GM12872 (cell line): ENCODE data around the gene HIGD2A.
A peak's percentile ranks its signal among the peaks of the same experiment; 100 is the strongest.

Experiments used
- TF ChIP-seq, protein P1 (sequence below): IDR thresholded peaks from 3 replicates; pipeline ENCODE4 v1.5.1; 2011; ENCODE audit warnings: low read depth, mild to moderate bottlenecking, low read length, moderate library complexity; ENCODE audit not compliant: insufficient read depth

The HIGD2A gene

DNA sequence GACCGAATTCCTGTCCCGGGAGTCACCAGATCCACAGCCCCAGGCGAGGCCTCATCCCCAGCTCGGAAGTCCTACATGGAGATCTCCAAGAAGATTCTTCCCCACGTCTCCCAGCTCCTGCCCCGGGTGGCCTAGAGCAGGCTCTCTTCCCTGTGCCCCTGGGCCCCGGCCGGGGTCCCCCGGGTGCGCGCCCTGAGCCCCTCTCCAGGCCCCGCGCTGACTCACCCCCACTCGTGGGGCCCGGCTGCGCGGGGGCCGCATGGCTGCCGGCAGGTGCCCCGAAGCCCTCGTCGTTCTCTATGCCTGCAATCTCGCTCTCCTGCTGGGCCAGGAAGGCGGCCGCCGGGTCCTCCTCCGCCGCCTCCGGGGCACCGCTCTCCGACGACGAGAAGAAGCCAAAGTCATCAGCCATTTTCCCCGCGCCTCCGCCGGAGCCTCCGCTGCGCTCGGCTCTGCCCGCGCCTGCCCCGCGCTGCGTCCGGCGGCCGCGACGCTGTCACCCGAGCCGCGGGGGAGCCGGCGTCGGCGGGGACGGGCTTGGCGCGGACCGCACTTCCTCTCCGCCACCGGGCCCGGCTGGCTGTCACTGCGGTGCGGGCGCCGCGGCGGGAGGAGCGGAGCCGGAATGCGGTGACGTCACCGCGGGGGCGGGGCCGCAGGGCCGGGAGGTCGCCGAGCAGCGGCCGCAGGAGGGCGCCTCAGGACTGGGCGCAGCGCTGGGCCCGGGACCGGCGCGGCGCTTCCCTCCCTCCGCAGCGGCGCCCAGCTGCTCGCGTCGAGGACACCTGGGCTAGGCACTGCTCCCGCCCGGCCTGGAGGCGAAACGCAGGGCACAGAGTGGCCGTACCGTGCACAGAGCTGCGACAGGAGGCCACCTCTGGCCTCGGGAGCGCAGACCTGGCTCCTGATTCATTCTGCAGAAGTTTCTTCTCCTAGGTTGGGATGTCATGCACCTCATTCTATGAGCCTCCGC, 27.7 kb downstream of the HIGD2A start, which contains the start of gene CLTB:
CLTB (minus strand) TSS at position 588 of the 973 bp plus-strand sequence; CDS start at position 412, 176 bp downstream.
- TF ChIP-seq, protein P1, sequence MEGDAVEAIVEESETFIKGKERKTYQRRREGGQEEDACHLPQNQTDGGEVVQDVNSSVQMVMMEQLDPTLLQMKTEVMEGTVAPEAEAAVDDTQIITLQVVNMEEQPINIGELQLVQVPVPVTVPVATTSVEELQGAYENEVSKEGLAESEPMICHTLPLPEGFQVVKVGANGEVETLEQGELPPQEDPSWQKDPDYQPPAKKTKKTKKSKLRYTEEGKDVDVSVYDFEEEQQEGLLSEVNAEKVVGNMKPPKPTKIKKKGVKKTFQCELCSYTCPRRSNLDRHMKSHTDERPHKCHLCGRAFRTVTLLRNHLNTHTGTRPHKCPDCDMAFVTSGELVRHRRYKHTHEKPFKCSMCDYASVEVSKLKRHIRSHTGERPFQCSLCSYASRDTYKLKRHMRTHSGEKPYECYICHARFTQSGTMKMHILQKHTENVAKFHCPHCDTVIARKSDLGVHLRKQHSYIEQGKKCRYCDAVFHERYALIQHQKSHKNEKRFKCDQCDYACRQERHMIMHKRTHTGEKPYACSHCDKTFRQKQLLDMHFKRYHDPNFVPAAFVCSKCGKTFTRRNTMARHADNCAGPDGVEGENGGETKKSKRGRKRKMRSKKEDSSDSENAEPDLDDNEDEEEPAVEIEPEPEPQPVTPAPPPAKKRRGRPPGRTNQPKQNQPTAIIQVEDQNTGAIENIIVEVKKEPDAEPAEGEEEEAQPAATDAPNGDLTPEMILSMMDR: peak; percentile 64; the same call in 2 of the 3 replicates

DNA sequence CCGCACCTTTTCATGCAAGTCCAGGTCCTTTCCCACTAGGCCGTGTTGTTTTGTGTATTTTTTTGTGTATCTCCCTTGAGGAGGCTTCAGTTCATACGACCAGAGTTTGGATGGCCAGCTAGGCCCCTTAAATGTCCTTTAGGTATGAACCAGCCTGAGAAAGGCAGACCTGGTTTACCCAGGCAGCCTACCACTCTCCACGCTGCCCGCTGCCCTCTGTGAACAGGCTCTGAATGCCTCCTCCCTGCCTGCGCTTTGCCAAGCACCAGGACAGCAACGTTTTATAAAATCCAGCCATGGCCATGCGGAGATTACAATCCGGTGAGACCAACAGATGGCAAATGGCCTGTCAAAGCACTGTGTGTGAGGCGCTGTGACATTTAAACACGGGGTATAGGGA, 28.4 kb downstream of the HIGD2A start:
- TF ChIP-seq, protein P1: no peak

DNA sequence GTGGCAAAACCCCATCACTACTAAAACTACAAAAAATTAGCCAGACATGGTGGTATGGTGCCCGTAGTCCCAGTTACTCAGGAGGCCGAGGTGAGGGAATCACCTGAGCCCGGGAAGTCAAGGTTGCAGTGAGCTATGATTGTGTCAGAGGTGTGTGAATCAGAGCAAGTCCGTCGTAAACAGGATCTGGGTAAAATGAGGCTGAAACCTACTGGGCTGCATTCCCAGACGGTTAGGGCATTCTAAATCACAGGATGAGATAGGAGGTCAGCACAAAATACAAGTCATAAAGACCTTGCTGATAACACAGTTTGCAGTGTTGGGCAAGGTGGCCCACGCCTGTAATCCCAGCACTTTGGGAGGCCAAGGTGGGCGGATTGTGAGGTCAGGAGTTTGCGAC, 29.7 kb downstream of the HIGD2A start:
- TF ChIP-seq, protein P1: no peak

DNA sequence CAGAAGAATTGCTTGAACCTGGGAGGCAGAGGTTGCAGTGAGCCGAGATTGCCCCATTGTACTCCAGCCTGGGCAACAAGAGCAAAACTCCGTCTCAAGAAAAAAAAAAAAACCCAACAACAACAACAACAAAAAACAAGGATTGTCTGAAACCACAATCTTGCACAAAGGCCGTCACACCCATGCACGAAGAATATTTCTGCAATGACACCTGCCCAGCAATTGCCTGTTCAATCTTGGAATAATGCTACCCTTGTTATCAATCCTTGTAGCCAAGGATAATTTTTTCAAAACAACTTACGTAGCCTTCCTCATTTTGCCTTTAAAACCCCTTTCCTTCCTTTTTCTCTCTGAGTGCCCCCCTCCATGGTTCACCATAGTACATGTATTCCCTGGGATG, 31.5 kb downstream of the HIGD2A start:
- TF ChIP-seq, protein P1: no peak

DNA sequence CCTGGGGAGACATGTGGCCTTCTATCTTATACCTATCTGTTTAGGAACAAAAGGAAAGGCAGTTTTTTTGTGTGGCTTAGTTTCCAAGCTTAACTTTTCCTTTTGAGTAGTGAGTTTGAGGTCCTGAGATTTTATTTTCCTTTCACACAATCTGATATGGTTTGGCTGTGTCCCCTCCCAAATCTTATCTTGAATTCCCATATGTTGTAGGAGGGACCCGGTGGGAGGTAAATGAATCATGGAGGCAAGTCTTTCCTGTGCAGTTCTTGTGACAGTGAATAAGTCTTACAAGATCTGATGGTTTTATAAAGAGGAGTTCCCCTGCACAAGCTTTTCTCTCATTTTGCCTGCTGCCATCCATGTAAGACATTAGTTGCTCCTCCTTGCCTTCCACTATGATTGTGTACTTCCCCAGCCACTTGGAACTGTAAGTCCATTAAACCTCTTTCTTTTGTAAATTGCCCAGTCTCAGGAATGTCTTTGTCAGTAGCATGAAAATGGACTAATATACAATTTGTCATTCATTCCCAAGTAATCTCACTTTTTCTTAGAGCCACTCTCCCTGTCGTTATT, 32.5 kb downstream of the HIGD2A start:
- TF ChIP-seq, protein P1: no peak

DNA sequence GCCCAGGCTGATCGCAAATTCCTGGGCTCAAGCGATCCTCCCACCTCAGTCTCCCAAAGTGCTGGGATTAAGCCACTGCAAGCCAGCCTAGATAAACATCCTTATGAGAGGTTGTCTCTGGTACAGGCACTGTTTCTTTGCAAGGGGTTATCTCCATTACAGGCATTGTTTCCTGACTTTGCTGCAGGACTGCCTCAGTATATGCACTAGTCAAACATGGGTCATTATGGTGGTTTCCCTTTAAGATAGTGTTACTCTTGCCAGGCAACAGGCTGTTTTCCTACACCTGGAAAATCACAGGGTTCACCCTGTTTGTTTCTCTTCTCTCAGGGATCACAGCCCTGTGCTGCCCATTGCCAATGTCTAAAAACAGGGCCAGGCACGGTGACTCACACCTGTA, 35.6 kb downstream of the HIGD2A start:
- TF ChIP-seq, protein P1: no peak

DNA sequence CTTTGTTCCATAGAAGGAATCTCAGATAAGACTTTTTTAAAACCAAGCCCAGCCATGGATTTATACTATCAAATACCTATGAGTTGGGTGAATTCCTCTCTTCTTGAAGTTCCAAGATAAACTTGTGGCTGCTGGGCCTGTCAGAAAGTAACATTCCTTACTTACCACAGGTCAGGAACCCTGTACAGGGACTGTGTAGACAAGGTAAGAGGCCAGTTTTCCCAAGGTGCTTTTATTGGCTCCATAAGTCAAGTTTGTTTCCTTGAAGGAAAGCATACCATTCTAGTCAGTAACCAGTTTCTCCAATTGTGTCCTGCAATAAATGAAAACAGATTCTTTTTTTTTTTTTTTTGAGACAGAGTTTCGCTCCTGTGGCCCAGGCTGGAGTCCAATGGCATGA, 36.6 kb downstream of the HIGD2A start:
- TF ChIP-seq, protein P1: no peak
